H1 (cell line): ENCODE results near the gene INF2. TPM values are rescaled to one million over a fixed set of nuclear protein-coding genes. Genes with fewer than 3 reads are reported as not detected.

Experiments
- EP300 ChIP-seq, 2 experiments: IDR thresholded peaks; 1 replicate in 1 of 2; 2 replicates in 1 of 2; pipeline ENCODE4 v1.6.1; 2011 to 2012; ENCODE audit warnings: low read depth in 2 of 2, low read length in 2 of 2, mild to moderate bottlenecking in 2 of 2, borderline replicate concordance in 1 of 2, inconsistent platforms in 1 of 2, moderate library complexity in 1 of 2
- EZH2 ChIP-seq: fragments of 200-600 bp; sonication (generic); IDR thresholded peaks from 2 replicates; pipeline ENCODE4 v1.7.1; 2012; ENCODE audit warnings: low read depth, mild to moderate bottlenecking, moderate library complexity, low read length, inconsistent platforms; ENCODE audit not compliant: severe bottlenecking
- HDAC2 ChIP-seq, 2 experiments: fragments of 300-600 bp in 1 of 2; sonication (generic) in 1 of 2; IDR thresholded peaks; 2 replicates each; pipeline ENCODE4 v1.6.1; 2011 to 2012; ENCODE audit warnings: low read depth in 2 of 2, low read length in 2 of 2, mild to moderate bottlenecking in 2 of 2, moderate library complexity in 2 of 2, borderline replicate concordance in 1 of 2, inconsistent platforms in 1 of 2
- SP1 ChIP-seq: IDR thresholded peaks from 2 replicates; pipeline ENCODE4 v1.6.1; 2011; ENCODE audit warnings: low read depth, low read length
- SP2 ChIP-seq: IDR thresholded peaks from 2 replicates; pipeline ENCODE4 v1.6.1; 2012; ENCODE audit warnings: mild to moderate bottlenecking, low read length, inconsistent platforms
- polyA plus RNA-seq, 7 experiments: library from polyadenylated mRNA; depleted of rRNA in 3 of 7; stranded (reverse) in 5 of 7; unstranded in 2 of 7; fragments of >200 nt in 5 of 7; fragments of 200-250 nt in 2 of 7; gene quantifications; 1 replicate in 5 of 7; 2 replicates in 1 of 7; 4 replicates in 1 of 7; pipeline versions ENCODE4 v1.2.1 to v1.2.3, GENCODE V29; 2011 to 2013; ENCODE audit warnings: missing spikeins in 2 of 7, mixed read lengths in 2 of 7
- total RNA-seq: library from RNA; stranded (reverse); fragmentation: NEBNext Ultra II Directional; extraction: Animal tissue kit (Norgen Biotek cat#: 25700); gene quantifications from 2 replicates; pipeline ENCODE4 v1.2.1, GENCODE V29; 2021
- TF ChIP-seq, protein P1 (sequence below): fragments of 300-600 bp; sonication (generic); IDR thresholded peaks from 2 replicates; pipeline ENCODE4 v1.7.1; 2012; ENCODE audit warnings: low read length, moderate library complexity, mild to moderate bottlenecking, inconsistent platforms; ENCODE audit not compliant: insufficient replicate concordance
- TF ChIP-seq, protein P2 (sequence below): IDR thresholded peaks from 2 replicates; pipeline ENCODE4 v1.6.1; 2012; ENCODE audit warnings: low read length, inconsistent platforms

Gene INF2
- total and polyA plus RNA-seq, 2 of the 8 experiments (the other 6 are each of a cell fraction or from before 2014, with no cell fraction given) = 29.1 to 59.5 TPM

DNA sequence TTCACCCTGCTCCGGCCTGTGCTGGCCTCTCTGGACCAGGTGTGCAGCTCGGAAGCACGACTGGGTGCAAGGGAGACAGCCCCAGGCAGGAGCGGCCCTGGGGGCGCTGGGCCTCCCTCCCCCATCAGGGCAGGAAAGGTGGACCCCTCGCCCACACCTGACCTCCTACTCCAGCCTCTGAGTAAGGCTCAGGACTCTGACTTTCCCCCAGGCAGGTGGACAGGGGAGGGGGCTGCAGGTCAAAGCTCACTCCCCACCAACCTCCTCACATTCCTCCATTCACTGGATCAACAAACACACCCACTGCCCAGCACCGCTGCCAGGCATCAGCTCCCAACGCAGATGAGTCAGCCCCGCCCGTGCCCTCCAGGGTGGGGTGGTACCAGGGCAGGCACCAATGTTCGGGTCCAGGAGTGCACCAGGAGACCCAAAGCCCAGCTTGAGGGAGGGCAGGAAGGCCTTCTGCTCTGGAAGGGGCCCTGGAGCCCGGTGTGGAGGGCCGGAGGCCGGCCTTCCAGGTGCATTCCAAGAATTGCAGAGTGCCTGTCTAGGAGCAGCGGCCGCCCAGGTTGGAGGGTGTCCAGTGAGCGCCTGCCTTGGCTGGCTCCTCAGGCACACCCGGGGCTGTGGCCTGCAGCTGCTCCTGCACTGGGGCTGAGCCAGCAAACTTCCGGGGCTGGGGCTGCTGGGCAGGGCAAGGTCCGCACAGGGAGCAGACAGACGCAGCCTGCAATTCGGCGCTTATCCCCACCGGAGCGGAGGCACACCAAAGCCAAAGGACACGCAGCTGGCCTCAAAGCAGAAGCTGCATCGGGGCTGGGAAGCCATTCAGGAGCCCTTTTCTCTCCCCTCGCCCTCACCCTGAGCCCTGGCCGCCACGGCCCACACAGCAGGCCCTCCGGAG, 1.6 kb upstream of the INF2 start (continued):
- TF ChIP-seq, protein P1, sequence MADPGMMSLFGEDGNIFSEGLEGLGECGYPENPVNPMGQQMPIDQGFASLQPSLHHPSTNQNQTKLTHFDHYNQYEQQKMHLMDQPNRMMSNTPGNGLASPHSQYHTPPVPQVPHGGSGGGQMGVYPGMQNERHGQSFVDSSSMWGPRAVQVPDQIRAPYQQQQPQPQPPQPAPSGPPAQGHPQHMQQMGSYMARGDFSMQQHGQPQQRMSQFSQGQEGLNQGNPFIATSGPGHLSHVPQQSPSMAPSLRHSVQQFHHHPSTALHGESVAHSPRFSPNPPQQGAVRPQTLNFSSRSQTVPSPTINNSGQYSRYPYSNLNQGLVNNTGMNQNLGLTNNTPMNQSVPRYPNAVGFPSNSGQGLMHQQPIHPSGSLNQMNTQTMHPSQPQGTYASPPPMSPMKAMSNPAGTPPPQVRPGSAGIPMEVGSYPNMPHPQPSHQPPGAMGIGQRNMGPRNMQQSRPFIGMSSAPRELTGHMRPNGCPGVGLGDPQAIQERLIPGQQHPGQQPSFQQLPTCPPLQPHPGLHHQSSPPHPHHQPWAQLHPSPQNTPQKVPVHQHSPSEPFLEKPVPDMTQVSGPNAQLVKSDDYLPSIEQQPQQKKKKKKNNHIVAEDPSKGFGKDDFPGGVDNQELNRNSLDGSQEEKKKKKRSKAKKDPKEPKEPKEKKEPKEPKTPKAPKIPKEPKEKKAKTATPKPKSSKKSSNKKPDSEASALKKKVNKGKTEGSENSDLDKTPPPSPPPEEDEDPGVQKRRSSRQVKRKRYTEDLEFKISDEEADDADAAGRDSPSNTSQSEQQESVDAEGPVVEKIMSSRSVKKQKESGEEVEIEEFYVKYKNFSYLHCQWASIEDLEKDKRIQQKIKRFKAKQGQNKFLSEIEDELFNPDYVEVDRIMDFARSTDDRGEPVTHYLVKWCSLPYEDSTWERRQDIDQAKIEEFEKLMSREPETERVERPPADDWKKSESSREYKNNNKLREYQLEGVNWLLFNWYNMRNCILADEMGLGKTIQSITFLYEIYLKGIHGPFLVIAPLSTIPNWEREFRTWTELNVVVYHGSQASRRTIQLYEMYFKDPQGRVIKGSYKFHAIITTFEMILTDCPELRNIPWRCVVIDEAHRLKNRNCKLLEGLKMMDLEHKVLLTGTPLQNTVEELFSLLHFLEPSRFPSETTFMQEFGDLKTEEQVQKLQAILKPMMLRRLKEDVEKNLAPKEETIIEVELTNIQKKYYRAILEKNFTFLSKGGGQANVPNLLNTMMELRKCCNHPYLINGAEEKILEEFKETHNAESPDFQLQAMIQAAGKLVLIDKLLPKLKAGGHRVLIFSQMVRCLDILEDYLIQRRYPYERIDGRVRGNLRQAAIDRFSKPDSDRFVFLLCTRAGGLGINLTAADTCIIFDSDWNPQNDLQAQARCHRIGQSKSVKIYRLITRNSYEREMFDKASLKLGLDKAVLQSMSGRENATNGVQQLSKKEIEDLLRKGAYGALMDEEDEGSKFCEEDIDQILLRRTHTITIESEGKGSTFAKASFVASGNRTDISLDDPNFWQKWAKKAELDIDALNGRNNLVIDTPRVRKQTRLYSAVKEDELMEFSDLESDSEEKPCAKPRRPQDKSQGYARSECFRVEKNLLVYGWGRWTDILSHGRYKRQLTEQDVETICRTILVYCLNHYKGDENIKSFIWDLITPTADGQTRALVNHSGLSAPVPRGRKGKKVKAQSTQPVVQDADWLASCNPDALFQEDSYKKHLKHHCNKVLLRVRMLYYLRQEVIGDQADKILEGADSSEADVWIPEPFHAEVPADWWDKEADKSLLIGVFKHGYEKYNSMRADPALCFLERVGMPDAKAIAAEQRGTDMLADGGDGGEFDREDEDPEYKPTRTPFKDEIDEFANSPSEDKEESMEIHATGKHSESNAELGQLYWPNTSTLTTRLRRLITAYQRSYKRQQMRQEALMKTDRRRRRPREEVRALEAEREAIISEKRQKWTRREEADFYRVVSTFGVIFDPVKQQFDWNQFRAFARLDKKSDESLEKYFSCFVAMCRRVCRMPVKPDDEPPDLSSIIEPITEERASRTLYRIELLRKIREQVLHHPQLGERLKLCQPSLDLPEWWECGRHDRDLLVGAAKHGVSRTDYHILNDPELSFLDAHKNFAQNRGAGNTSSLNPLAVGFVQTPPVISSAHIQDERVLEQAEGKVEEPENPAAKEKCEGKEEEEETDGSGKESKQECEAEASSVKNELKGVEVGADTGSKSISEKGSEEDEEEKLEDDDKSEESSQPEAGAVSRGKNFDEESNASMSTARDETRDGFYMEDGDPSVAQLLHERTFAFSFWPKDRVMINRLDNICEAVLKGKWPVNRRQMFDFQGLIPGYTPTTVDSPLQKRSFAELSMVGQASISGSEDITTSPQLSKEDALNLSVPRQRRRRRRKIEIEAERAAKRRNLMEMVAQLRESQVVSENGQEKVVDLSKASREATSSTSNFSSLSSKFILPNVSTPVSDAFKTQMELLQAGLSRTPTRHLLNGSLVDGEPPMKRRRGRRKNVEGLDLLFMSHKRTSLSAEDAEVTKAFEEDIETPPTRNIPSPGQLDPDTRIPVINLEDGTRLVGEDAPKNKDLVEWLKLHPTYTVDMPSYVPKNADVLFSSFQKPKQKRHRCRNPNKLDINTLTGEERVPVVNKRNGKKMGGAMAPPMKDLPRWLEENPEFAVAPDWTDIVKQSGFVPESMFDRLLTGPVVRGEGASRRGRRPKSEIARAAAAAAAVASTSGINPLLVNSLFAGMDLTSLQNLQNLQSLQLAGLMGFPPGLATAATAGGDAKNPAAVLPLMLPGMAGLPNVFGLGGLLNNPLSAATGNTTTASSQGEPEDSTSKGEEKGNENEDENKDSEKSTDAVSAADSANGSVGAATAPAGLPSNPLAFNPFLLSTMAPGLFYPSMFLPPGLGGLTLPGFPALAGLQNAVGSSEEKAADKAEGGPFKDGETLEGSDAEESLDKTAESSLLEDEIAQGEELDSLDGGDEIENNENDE = no peak
- TF ChIP-seq EP300 (IDR thresholded peaks at IDR 0.05; ENCODE audit: borderline replicate concordance in 1 of 2, low read depth in 2 of 2, low read length in 2 of 2) (no peak), SP2 (no peak), HDAC2 (IDR thresholded peaks at IDR 0.05; ENCODE audit: borderline replicate concordance in 1 of 2, low read depth in 2 of 2, low read length in 2 of 2) (no peak), SP1 (no peak), EZH2 (no peak)
- TF ChIP-seq, protein P2, sequence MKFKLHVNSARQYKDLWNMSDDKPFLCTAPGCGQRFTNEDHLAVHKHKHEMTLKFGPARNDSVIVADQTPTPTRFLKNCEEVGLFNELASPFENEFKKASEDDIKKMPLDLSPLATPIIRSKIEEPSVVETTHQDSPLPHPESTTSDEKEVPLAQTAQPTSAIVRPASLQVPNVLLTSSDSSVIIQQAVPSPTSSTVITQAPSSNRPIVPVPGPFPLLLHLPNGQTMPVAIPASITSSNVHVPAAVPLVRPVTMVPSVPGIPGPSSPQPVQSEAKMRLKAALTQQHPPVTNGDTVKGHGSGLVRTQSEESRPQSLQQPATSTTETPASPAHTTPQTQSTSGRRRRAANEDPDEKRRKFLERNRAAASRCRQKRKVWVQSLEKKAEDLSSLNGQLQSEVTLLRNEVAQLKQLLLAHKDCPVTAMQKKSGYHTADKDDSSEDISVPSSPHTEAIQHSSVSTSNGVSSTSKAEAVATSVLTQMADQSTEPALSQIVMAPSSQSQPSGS = no peak
